Left lung (tissue), 10 donors: Measurements from ENCODE around the gene MBP. TPM values are rescaled to one million over a fixed set of nuclear protein-coding genes. Genes with fewer than 3 reads are reported as not detected.

ENCODE experiments used
- ATAC-seq: fragments of 200-7000 bp; cut with Tn5 transposase; one replicate; pipeline ENCODE4 v1.9.1; 2020; ENCODE audit warnings: moderate library complexity
- DNase-seq, 4 donors: peaks; one replicate each; pipeline ENCODE4 v3.0.0-alpha.2; 2013 to 2020
- H3K27ac ChIP-seq, 2 donors: fragments of 200-600 bp; sonication (generic) in 1 of 2; one replicate each; pipeline versions ENCODE4 v1.5.0 to v1.8.0; 2020 to 2021
- H3K27me3 ChIP-seq, 2 donors: fragments of 200-600 bp; sonication (generic) in 1 of 2; one replicate each; pipeline versions ENCODE4 v1.5.0 to v1.8.0; 2020 to 2021
- H3K36me3 ChIP-seq, 2 donors: fragments of 200-600 bp; sonication (generic) in 1 of 2; one replicate each; pipeline versions ENCODE4 v1.5.0 to v1.8.0; 2020 to 2021
- H3K4me1 ChIP-seq, 2 donors: fragments of 200-600 bp; one replicate each; pipeline ENCODE4 v1.8.0; 2021
- H3K4me3 ChIP-seq, 2 donors: fragments of 200-600 bp; sonication (generic) in 1 of 2; one replicate each; pipeline versions ENCODE4 v1.5.0 to v1.8.0; 2020 to 2021; ENCODE audit warnings: mild to moderate bottlenecking in 1 of 2
- H3K9me3 ChIP-seq, 2 donors: fragments of 200-600 bp; sonication (generic) in 1 of 2; one replicate each; pipeline versions ENCODE4 v1.5.0 to v1.8.0; 2020 to 2021
- intact Hi-C, 2 donors: fragments of 100-400 bp; cut with DNase I; formaldehyde crosslinking; loops; one replicate each; pipeline versions ENCODE4 v1.11.2 to v1.14.2; 2022
- polyA plus RNA-seq, 6 donors: library from polyadenylated mRNA; unstranded; fragments of 120-200 nt; gene quantifications; one replicate each; pipeline ENCODE4 v1.2.1, GENCODE V29; 2013; ENCODE audit not compliant: insufficient read length in 6 of 6
- total RNA-seq, 2 donors: library from RNA; stranded (reverse); fragmentation: NEBNext Ultra II Directional; extraction: Animal tissue kit (Norgen Biotek cat#: 25700); gene quantifications; one replicate each; pipeline ENCODE4 v1.2.1, GENCODE V29; 2021
- TF ChIP-seq, protein P1 (sequence below), 2 donors: fragments of 200-600 bp; sonication (generic) in 1 of 2; IDR thresholded peaks; one replicate each; pipeline versions ENCODE4 v1.5.0 to v1.8.0; 2021; ENCODE audit warnings: antibody characterized with exemption in 2 of 2
- donor health status: DM: no; HTN: yes; CAD: no.
- donor health status: DM: no; HTN: no; CAD: no.

Gene MBP
- total and polyA plus RNA-seq, 8 donors, result 8.8 to 56.7 (median 10.8) TPM

DNA sequence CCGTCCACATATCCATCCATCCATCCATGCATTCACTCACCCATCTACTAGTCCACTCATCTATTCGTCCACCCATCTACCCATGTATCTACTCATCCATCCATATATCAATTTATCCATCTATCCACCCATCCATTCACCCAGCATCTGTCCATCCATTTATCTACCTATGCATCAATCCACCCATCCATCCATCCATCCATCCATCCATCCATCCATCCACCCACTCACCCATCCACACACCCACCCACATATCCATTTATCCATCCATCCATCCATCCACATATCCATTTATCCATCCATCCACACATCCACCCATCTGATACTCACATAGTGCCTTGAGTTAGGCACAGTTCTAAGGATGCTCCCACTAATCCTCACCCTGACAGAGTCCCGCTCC lies 99.0 kb downstream of the MBP start:
- H3K27ac ChIP-seq, result no peak overlapping the region
- no peaks in the 10 kb centered on the region for H3K4me1 ChIP-seq
- ATAC-seq, result no peak
- intact Hi-C loops, result no loop called here
- peaks cover 0 to 6% of the 10 kb centered on the region in 2 donors for H3K36me3 ChIP-seq
- TF ChIP-seq, protein P1, sequence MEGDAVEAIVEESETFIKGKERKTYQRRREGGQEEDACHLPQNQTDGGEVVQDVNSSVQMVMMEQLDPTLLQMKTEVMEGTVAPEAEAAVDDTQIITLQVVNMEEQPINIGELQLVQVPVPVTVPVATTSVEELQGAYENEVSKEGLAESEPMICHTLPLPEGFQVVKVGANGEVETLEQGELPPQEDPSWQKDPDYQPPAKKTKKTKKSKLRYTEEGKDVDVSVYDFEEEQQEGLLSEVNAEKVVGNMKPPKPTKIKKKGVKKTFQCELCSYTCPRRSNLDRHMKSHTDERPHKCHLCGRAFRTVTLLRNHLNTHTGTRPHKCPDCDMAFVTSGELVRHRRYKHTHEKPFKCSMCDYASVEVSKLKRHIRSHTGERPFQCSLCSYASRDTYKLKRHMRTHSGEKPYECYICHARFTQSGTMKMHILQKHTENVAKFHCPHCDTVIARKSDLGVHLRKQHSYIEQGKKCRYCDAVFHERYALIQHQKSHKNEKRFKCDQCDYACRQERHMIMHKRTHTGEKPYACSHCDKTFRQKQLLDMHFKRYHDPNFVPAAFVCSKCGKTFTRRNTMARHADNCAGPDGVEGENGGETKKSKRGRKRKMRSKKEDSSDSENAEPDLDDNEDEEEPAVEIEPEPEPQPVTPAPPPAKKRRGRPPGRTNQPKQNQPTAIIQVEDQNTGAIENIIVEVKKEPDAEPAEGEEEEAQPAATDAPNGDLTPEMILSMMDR (IDR thresholded peaks at IDR 0.05), result no peak
- no peak for DNase-seq
- no peaks in the 10 kb centered on the region for H3K27me3 ChIP-seq
- H3K4me3 ChIP-seq, result no peak overlapping the region
- no peaks in the 10 kb centered on the region for H3K9me3 ChIP-seq

DNA sequence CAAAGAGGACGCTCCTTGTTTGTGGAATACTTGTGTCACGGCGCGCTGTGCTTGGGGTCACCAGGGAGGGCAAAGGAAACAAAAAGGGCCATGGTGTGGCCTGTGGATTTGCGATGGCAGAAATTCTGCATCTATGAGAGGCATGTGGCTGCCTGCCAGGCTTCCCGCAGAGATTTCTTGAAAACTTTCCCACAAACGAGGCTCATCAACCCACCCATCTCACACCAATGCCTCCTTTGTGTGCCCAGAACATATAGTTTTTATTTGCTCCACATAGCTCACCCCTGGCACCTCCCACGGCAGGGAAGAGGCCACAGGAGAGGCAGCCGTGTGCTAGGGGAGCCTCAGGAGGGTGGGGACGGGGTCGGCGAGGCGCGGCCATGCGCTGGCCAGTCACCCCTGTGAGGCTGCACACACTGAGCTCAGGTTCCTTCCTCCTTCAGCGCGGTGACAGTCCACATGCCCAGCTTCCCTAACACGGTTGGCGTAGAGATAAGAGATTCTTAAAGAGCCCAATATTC lies 100.3 kb downstream of the MBP start:
- Histone ChIP-seq H3K4me1 (no peaks in the 10 kb centered on the region), H3K4me3 (no peak overlapping the region), H3K36me3 (peaks cover 0 to 6% of the 10 kb centered on the region in 2 donors), H3K9me3 (no peaks in the 10 kb centered on the region), H3K27ac (no peak overlapping the region), H3K27me3 (no peaks in the 10 kb centered on the region)
- peak; percentile 22 for ATAC-seq
- intact Hi-C loops, result no loop called here
- TF ChIP-seq, protein P1 (IDR thresholded peaks at IDR 0.05), result no peak
- DNase-seq, result peak in 1 of 4 donors; percentile 70

DNA sequence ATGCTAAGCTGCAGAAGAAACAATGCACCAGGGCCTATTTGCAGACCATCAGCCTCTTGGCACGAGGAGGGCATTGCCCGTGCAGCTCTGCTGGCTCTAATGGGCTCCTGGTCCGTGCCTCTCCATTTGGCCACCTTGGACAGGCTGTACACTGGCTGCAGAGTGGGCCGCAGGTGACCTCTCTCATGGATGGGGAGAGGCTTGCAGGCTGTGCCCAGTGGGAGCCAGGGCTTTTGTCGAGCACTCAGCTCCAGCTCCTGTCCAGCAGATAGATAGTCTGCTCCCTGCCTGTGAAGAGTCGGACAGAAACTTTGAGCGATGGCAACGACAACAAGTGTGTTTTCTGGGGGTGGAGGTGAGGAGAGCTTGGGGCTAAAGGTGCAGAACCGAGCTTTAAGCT lies 100.9 kb downstream of the MBP start:
- Histone ChIP-seq H3K9me3 (no peaks in the 10 kb centered on the region), H3K27me3 (no peaks in the 10 kb centered on the region), H3K27ac (no peak overlapping the region), H3K36me3 (peaks cover 0 to 6% of the 10 kb centered on the region in 2 donors), H3K4me1 (no peaks in the 10 kb centered on the region), H3K4me3 (no peak overlapping the region)
- TF ChIP-seq, protein P1 (IDR thresholded peaks at IDR 0.05), result no peak
- intact Hi-C loops, result no loop called here
- DNase-seq, result no peak
- ATAC-seq, result no peak

DNA sequence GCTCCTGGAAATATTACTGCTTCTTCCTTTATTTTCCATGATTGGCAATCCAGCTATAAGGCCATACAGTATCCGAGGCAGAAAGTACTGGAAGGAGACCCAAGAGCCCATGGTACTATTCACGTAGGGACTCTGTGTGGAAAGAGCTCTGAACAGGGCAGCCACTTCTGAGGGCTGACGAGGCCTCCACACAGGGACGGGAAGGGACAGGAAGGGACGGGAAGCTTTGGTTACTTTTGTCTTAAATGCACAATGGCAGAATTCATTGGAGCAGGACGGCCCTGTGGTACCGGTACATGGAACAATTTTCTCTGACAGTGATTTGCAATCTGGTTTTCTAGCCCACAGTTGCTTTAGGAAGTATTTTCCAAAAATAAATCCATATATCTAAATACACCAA lies 102.4 kb downstream of the MBP start:
- intact Hi-C loops, result no loop called here
- DNase-seq, result no peak
- TF ChIP-seq, protein P1 (IDR thresholded peaks at IDR 0.05), result no peak

DNA sequence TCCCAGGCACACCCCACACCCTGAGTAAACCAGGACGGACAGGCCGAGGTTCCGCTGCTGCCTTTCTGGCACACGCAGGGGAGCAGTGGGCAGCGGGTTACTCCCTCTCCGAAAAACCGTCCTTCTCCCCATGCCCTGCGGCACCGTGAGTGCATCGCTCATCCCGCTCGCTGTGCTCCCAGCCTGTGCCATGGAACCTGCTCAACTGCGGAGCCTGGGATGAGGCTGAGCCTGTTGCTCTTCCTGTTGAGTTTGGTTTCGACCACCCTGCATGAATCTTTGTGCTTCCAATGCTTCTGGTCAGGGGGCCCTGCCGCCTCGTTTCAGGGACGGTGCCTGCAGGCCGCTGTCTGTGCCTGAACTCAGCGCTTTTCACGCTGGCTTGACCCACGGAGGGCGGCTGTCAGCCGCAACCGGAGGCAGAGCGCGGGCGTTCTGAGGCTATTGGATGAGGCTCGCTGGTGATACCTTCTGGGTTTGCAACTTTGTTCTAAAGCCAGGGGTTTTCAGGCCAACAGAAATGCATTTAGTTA lies 106.7 kb downstream of the MBP start:
- no peaks in the 10 kb centered on the region for H3K9me3 ChIP-seq
- H3K27ac ChIP-seq, result no peak overlapping the region
- intact Hi-C loops, result no loop called here
- no peaks in the 10 kb centered on the region for H3K4me1 ChIP-seq
- TF ChIP-seq, protein P1 (IDR thresholded peaks at IDR 0.05), result no peak
- no peaks in the 10 kb centered on the region for H3K27me3 ChIP-seq
- H3K4me3 ChIP-seq, result no peak overlapping the region
- DNase-seq (no peak), ATAC-seq (no peak)
- H3K36me3 ChIP-seq, result peaks cover 0 to 27% of the 10 kb centered on the region in 2 donors

More for the DNA sequence above, 102.4 kb downstream of the MBP start:
- Histone ChIP-seq H3K27ac (no peak overlapping the region), H3K9me3 (no peaks in the 10 kb centered on the region), H3K36me3 (peaks cover 0 to 15% of the 10 kb centered on the region in 2 donors), H3K4me1 (no peaks in the 10 kb centered on the region), H3K4me3 (no peak overlapping the region), H3K27me3 (no peaks in the 10 kb centered on the region)
- ATAC-seq, result no peak
